IMR-90 (cell line): ENCODE results near the gene ELP4. TPM values are rescaled to one million over a fixed set of nuclear protein-coding genes. Genes with fewer than 3 reads are reported as not detected.

Experiments used
- ATAC-seq: fragments of 200-7000 bp; cut with Tn5 transposase; 2 replicates; pipeline ENCODE4 v1.9.1; 2020; ENCODE audit warnings: low read depth, mild to moderate bottlenecking, moderate library complexity
- BruUV-seq: library from RNA; stranded (reverse); fragments of 400-500 nt; replicated peaks from 2 replicates; lab custom pipeline; 2021; lab: Mats Ljungman, UMichigan
- CTCF ChIA-PET: fragments of 300-600 bp; formaldehyde crosslinking; extraction: SDS; loops from one replicate; lab custom pipeline; 2021; ENCODE audit warnings: antibody characterized with exemption; lab: Yijun Ruan, JAX
- POLR2A ChIA-PET: fragments of 300-600 bp; sonication (Branson Sonifier 250); formaldehyde crosslinking; loops from one replicate; lab custom pipeline; 2022; ENCODE audit warnings: antibody characterized with exemption; ENCODE audit not compliant: unreplicated experiment; lab: Charles Lee
- DNase-seq: peaks from one replicate; pipeline ENCODE4 v3.0.0; 2013
- H2AFZ ChIP-seq: replicated peaks from 2 replicates; pipeline ENCODE3; 2013; ENCODE audit warnings: low read length, mild to moderate bottlenecking; ENCODE audit not compliant: poor library complexity
- H2AK5ac ChIP-seq: 2 replicates; pipeline ENCODE4 v1.6.1; 2013; ENCODE audit warnings: low read depth, low read length, inconsistent platforms
- H2AK9ac ChIP-seq: replicated peaks from 2 replicates; pipeline ENCODE3; 2013; ENCODE audit warnings: mild to moderate bottlenecking, low read depth, low read length, moderate library complexity; ENCODE audit not compliant: poor library complexity
- H2BK120ac ChIP-seq: 2 replicates; pipeline ENCODE4 v1.6.1; 2013; ENCODE audit warnings: low read depth, low read length, inconsistent platforms
- H2BK15ac ChIP-seq: 3 replicates; pipeline ENCODE4 v1.6.1; 2013; ENCODE audit warnings: low read depth, low read length, inconsistent platforms
- H2BK20ac ChIP-seq: 2 replicates; pipeline ENCODE4 v1.6.1; 2013; ENCODE audit warnings: low read depth, mild to moderate bottlenecking, inconsistent platforms, low read length, moderate library complexity
- H2BK5ac ChIP-seq: 2 replicates; pipeline ENCODE4 v1.6.1; 2013; ENCODE audit warnings: mild to moderate bottlenecking, low read depth, low read length, inconsistent platforms; ENCODE audit not compliant: poor library complexity, severe bottlenecking
- H3K14ac ChIP-seq: replicated peaks from 2 replicates; pipeline ENCODE4 v1.6.1; 2013; ENCODE audit warnings: low read depth, low read length, inconsistent platforms
- H3K18ac ChIP-seq: 2 replicates; pipeline ENCODE4 v1.6.1; 2013; ENCODE audit warnings: low read depth, low read length, control low read depth
- H3K23ac ChIP-seq: 2 replicates; pipeline ENCODE4 v1.6.1; 2013; ENCODE audit warnings: low read depth, low read length, inconsistent platforms
- H3K27ac ChIP-seq: 2 replicates; pipeline ENCODE4 v1.5.1; 2013; ENCODE audit warnings: mild to moderate bottlenecking, control low read depth, low read length; ENCODE audit not compliant: insufficient read depth
- H3K27me3 ChIP-seq: 2 replicates; pipeline ENCODE4 v1.6.1; 2013; ENCODE audit warnings: low read length; ENCODE audit not compliant: control insufficient read depth, insufficient read depth
- H3K36me3 ChIP-seq: 2 replicates; pipeline ENCODE4 v1.6.1; 2013; ENCODE audit warnings: low read length, mixed read lengths; ENCODE audit not compliant: control insufficient read depth, insufficient read depth
- H3K4ac ChIP-seq: 2 replicates; pipeline ENCODE4 v1.6.1; 2013; ENCODE audit warnings: low read depth, low read length, inconsistent platforms
- H3K4me1 ChIP-seq: 2 replicates; pipeline ENCODE4 v1.6.1; 2013; ENCODE audit warnings: low read length, mixed read lengths; ENCODE audit not compliant: control insufficient read depth, insufficient read depth
- H3K4me2 ChIP-seq: 2 replicates; pipeline ENCODE4 v1.6.1; 2013; ENCODE audit warnings: low read depth, mild to moderate bottlenecking, control low read depth, low read length, moderate library complexity
- H3K4me3 ChIP-seq: 2 replicates; pipeline ENCODE4 v1.5.1; 2013; ENCODE audit warnings: low read depth, mild to moderate bottlenecking, control low read depth, low read length, moderate library complexity; ENCODE audit not compliant: insufficient read depth
- H3K56ac ChIP-seq: 2 replicates; pipeline ENCODE4 v1.6.1; 2013; ENCODE audit warnings: low read length, inconsistent platforms; ENCODE audit not compliant: insufficient read depth; ENCODE audit errors: extremely low read depth
- H3K79me1 ChIP-seq, 2 experiments: 2 replicates each; pipeline ENCODE4 v1.6.1; 2013; ENCODE audit warnings: low read length in 2 of 2, inconsistent platforms in 1 of 2, low read depth in 1 of 2
- H3K9ac ChIP-seq: 2 replicates; pipeline ENCODE4 v1.6.1; 2013; ENCODE audit warnings: low read depth, low read length, control low read depth
- H3K9me1 ChIP-seq: 2 replicates; pipeline ENCODE4 v1.6.1; 2013; ENCODE audit warnings: low read length, inconsistent platforms; ENCODE audit not compliant: insufficient read depth
- H3K9me3 ChIP-seq: 2 replicates; pipeline ENCODE4 v1.6.1; 2013; ENCODE audit warnings: low read length; ENCODE audit not compliant: control insufficient read depth, insufficient read depth
- H4K20me1 ChIP-seq: 2 replicates; pipeline ENCODE4 v1.6.1; 2013; ENCODE audit warnings: low read length, inconsistent platforms; ENCODE audit not compliant: insufficient read depth
- H4K5ac ChIP-seq: 2 replicates; pipeline ENCODE4 v1.6.1; 2013; ENCODE audit warnings: mild to moderate bottlenecking, low read depth, low read length, control low read depth
- H4K8ac ChIP-seq, 2 experiments: 2 replicates each; pipeline ENCODE4 v1.6.1; 2013; ENCODE audit warnings: low read depth in 2 of 2, low read length in 2 of 2, control low read depth in 1 of 2, inconsistent platforms in 1 of 2
- H4K91ac ChIP-seq: 2 replicates; pipeline ENCODE4 v1.6.1; 2013; ENCODE audit warnings: low read depth, low read length, inconsistent platforms; ENCODE audit not compliant: insufficient read depth
- BHLHE40 ChIP-seq: fragments of 150-350 bp; IDR thresholded peaks from 2 replicates; pipeline ENCODE4 v1.6.1; 2016; ENCODE audit warnings: mild to moderate bottlenecking, low read depth, low read length
- CEBPB ChIP-seq: IDR thresholded peaks from 2 replicates; pipeline ENCODE4 v1.6.1; 2012; ENCODE audit warnings: low read depth, low read length, improper control_type of control experiment
- CHD1 ChIP-seq: IDR thresholded peaks from 2 replicates; pipeline ENCODE4 v1.6.1; 2012; ENCODE audit warnings: low read depth, low read length, improper control_type of control experiment
- CTCF ChIP-seq: conservative IDR thresholded peaks from 2 replicates; pipeline ENCODE4 v1.5.1; 2012; ENCODE audit warnings: mild to moderate bottlenecking, low read depth, low read length, improper control_type of control experiment
- ELK1 ChIP-seq: fragments of 150-350 bp; IDR thresholded peaks from 2 replicates; pipeline ENCODE4 v1.6.1; 2016; ENCODE audit warnings: low read depth, mild to moderate bottlenecking, low read length, moderate library complexity, borderline replicate concordance
- FOS ChIP-seq: fragments of 150-350 bp; IDR thresholded peaks from 2 replicates; pipeline ENCODE4 v1.6.1; 2016; ENCODE audit warnings: low read depth, low read length
- MAFK ChIP-seq: IDR thresholded peaks from 2 replicates; pipeline ENCODE4 v1.6.1; 2012; ENCODE audit warnings: low read depth, low read length, improper control_type of control experiment
- MAZ ChIP-seq: IDR thresholded peaks from 2 replicates; pipeline ENCODE4 v1.6.1; 2012; ENCODE audit warnings: low read depth, mild to moderate bottlenecking, low read length, improper control_type of control experiment, moderate library complexity, borderline replicate concordance
- MXI1 ChIP-seq: IDR thresholded peaks from 2 replicates; pipeline ENCODE4 v1.6.1; 2012; ENCODE audit warnings: low read depth, mild to moderate bottlenecking, low read length, moderate library complexity, borderline replicate concordance
- NFE2L2 ChIP-seq: fragments of 150-350 bp; IDR thresholded peaks from 2 replicates; pipeline ENCODE4 v1.6.1; 2016; ENCODE audit warnings: low read depth, mild to moderate bottlenecking, low read length
- POLR2A ChIP-seq: IDR thresholded peaks from 2 replicates; pipeline ENCODE4 v1.6.1; 2012; ENCODE audit warnings: mild to moderate bottlenecking, low read depth, low read length
- RAD21 ChIP-seq: IDR thresholded peaks from 2 replicates; pipeline ENCODE4 v1.6.1; 2012; ENCODE audit warnings: low read length, improper control_type of control experiment
- RCOR1 ChIP-seq: IDR thresholded peaks from 2 replicates; pipeline ENCODE4 v1.6.1; 2012; ENCODE audit warnings: mild to moderate bottlenecking, low read length, improper control_type of control experiment; ENCODE audit not compliant: insufficient replicate concordance
- RFX5 ChIP-seq: IDR thresholded peaks from 2 replicates; pipeline ENCODE4 v1.8.0; 2012; ENCODE audit warnings: low read depth, mild to moderate bottlenecking, low read length, moderate library complexity
- SMC3 ChIP-seq: fragments of 150-350 bp; IDR thresholded peaks from 2 replicates; pipeline ENCODE4 v1.6.1; 2016; ENCODE audit warnings: low read depth, mild to moderate bottlenecking, antibody characterized with exemption, low read length, moderate library complexity
- USF2 ChIP-seq: fragments of 150-350 bp; IDR thresholded peaks from 2 replicates; pipeline ENCODE4 v1.6.1; 2017; ENCODE audit warnings: mild to moderate bottlenecking, antibody characterized with exemption, low read length, low read depth
- WGBS, 2 experiments: methylation state at CpG; one replicate each; pipeline versions ENCODE4 v1.1.5 to v1.1.7; 2013; ENCODE audit warnings: missing lambda C conversion rate in 2 of 2; ENCODE audit not compliant: insufficient read length in 1 of 2; ENCODE audit errors: extremely low coverage in 2 of 2; 5-methylcytosine and 5-hydroxymethylcytosine counted together
- dilution Hi-C: fragments of 300-500 bp; cut with HindIII; formaldehyde crosslinking; loops from one replicate; pipeline ENCODE4 v1.14.3; 2018; ENCODE audit warnings: low sequenced_read_pairs; ENCODE audit not compliant: unreplicated experiment
- in situ Hi-C: fragments of 300-500 bp; cut with MboI; formaldehyde crosslinking; loops from 3 replicates; pipeline ENCODE4 v1.14.3; 2019; ENCODE audit warnings: low sequenced_read_pairs, inconsistent platforms, mixed read lengths
- intact Hi-C: fragments of 100-400 bp; cut with micrococcal nuclease; formaldehyde crosslinking; loops from 2 replicates; pipeline ENCODE4 v1.10.0; 2022
- polyA plus RNA-seq, 3 experiments: library from polyadenylated mRNA; depleted of rRNA; stranded (reverse); fragments of >200 nt; gene quantifications; 2 replicates each; pipeline ENCODE4 v1.2.3, GENCODE V29; 2012; ENCODE audit warnings: low replicate concordance in 1 of 3
- total RNA-seq: library from RNA; depleted of rRNA; stranded (reverse); fragments of >200 nt; gene quantifications from 2 replicates; pipeline ENCODE4 v1.2.3, GENCODE V29; 2012

The ELP4 gene
- total and polyA plus RNA-seq, 2 of the 4 experiments (the other 2 are of a cell fraction) = 8.4 to 20.4 TPM

- CTCF ChIA-PET = interaction anchor here (0.7 kb wide), 1 partner anchor 1166 kb away, joined by 3 read pairs; no protein-coding TSS in a partner anchor
Measured at GRCh38 chr11:31499576-31500178, 9.9 kb upstream of the ELP4 start.

More at GRCh38 chr11:31499576-31500178, 9.9 kb upstream of the ELP4 start:
- Histone ChIP-seq H2BK15ac (no peak overlapping the region), H3K79me1 (peaks cover 10 to 17% of the 10 kb centered on the region in 2 experiments; a peak in 3 of 4 replicates), H2AK5ac (no peak overlapping the region), H4K5ac (no peak overlapping the region), H2AK9ac (no peak overlapping the region), H3K14ac (no peak overlapping the region), H4K91ac (no peak overlapping the region), H3K9me3 (no peaks in the 10 kb centered on the region), H3K9ac (no peak overlapping the region), H3K23ac (no peak overlapping the region), H3K36me3 (no peaks in the 10 kb centered on the region; the same call in 1 of the 2 replicates), H3K56ac (no peak overlapping the region), H3K4ac (no peak overlapping the region), H3K27me3 (no peaks in the 10 kb centered on the region), H4K8ac (no peak overlapping the region), H2BK20ac (no peak overlapping the region), H3K9me1 (no peaks in the 10 kb centered on the region), H3K4me1 (peaks cover 1% of the 10 kb centered on the region; the same call in 1 of the 2 replicates), H3K18ac (no peak overlapping the region), H3K4me2 (no peak overlapping the region), H4K20me1 (no peaks in the 10 kb centered on the region), H2BK120ac (no peak overlapping the region), H3K4me3 (no peak overlapping the region), H2BK5ac (no peak overlapping the region), H3K27ac (no peak overlapping the region), H2AFZ (no peak overlapping the region)
- ATAC-seq = peak; percentile 44
- no TSS peak for BruUV-seq
- DNase-seq = peak; percentile 63
- WGBS, 2 experiments = no CpG with 5 or more reads among the region's 3 CpGs
- intact Hi-C loops = loop anchor here (10.0 kb wide), 1 partner anchor 295 kb away; no protein-coding TSS in a partner anchor
- no peak for TF ChIP-seq CEBPB
- no peak for TF ChIP-seq CTCF
- no peak for TF ChIP-seq POLR2A
- TF ChIP-seq RFX5 = no peak
- TF ChIP-seq CHD1 = no peak
- TF ChIP-seq USF2 = no peak
- TF ChIP-seq RCOR1 = no peak
- TF ChIP-seq SMC3 = no peak
- TF ChIP-seq FOS = no peak
- TF ChIP-seq RAD21 = no peak
- no peak for TF ChIP-seq BHLHE40
- TF ChIP-seq MXI1 = no peak
- TF ChIP-seq ELK1 = no peak
- no peak for TF ChIP-seq NFE2L2
- TF ChIP-seq MAFK = no peak
- no peak for TF ChIP-seq MAZ
- POLR2A ChIA-PET = no interaction called here
- dilution Hi-C loops = no loop called here
- in situ Hi-C loops = loop anchor here (10.0 kb wide), 1 partner anchor 375 kb away; no protein-coding TSS in a partner anchor
